GM19452 (cell line): ENCODE results near the gene EOMES.
A peak's percentile ranks its signal among the peaks of the same experiment; 100 is the strongest.

Experiments used
- ATAC-seq: cut with Tn5 transposase; IDR thresholded peaks from one replicate; pipeline ENCODE4 v1.9.1; 2021; ENCODE audit not compliant: unreplicated experiment

Gene EOMES

DNA sequence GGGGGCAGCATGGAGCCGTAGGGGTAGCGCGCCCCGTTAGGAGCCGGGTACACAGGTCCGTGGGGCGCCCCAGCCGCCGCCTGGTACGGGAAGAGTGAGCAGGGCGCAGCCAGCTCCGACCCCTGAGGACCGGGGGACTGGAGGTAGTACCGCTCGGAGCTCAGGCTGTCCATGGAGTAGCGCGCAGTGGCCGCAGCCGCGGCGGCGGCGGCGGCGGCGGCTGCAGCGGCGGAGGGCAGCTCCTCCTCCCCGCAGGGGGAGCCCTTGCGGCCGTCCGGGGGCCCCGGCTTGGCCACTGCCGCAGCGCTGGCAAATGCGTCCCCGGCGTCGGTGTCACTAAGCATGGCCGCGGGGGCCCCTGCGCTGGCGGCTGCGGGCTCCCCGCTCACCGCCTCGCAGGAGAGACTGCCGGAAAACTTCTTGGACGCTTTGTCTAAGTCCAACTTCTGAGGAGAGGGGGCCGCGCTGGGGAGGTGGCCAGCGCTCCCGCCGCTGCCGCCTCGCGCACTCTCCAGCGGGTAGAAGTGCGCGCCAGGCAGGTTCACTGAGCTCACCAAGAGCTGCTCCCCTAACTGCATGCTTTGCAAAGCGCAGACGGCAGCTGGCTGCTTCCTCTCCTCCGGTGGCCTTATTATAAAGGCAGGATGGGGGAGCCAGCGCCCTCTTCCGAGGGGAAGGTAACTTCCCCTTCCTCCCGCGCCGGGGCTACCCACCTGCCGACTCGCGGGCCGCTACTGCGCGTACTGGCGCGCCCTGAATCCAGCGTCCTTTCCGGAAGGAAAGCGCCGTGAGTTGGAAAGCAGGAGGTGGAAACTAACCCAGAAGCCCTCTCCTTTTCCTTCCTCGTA lies at the start of gene EOMES:
EOMES (minus strand) TSS at position 607 of the 848 bp plus-strand sequence; CDS start at position 578, 29 bp downstream.
- ATAC-seq, result peak; percentile 60

- ATAC-seq, result peak; percentile 66
Observed at GRCh38 chr3:27770384-27770783, 48.3 kb upstream of the EOMES start.

- ATAC-seq, result no peak
Observed at GRCh38 chr3:27767000-27767399, 44.9 kb upstream of the EOMES start.

DNA sequence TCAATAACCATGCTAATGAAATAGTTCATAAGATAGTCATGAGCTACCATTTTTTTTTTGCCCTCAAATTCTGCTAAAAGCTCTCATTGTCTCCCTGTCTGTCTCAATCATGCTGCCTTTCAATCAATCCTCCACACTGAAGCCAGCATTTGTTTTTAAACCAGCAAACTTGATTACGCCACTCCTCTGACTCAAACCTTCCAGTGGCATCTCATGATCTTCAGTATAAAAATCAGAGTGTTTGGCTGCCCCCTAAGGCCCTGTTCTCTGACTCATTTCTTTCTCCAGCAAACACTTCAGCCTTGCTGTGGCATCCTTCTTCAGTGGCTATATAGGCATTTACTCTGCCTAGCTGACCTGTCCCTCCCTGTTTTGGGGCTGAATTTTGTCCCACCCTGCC lies 36.0 kb upstream of the EOMES start:
- ATAC-seq, result no peak

GRCh38 chr3:27756877-27757276 lies 34.8 kb upstream of the EOMES start:
- no peak for ATAC-seq

DNA sequence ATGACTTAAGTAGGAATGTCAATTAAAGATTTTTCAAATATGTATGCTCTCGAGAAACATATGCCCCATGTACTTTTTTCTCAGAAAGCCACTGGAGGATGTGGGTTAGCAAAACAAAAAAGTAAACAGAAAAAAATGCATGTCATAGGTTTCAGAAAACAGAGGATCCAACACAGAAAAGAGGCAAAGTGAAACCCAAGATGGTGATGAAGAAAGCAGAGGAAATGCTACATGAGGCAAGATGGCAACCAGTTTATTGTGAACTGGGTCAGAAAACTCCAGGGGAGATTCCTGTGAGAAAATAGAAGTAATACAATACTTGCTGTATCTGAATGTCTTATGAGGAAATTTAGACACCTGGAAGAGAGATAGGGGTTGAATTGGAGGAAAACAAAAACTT lies 30.8 kb upstream of the EOMES start:
- no peak for ATAC-seq

GRCh38 chr3:27749643-27750042 lies 27.5 kb upstream of the EOMES start:
- ATAC-seq, result no peak

DNA sequence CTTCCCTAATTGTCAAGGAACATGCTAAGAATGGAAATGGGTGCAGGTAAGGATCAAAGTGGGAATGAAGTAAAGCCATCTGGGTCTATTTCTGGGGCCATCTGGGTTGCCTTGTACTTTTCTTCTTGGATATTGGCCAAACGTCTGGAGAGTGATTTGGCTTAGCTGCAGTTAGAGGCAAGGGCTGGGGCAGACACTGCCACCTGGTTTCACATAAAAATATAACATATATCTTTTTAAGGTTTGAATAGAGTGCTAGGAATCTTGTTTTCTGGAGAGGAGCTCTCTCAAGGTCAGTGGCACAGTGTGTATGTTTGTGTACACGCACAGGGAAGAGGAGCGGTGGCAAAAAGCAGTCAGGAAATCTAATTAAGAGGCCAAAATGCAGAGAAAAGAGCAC lies 24.7 kb upstream of the EOMES start:
- no peak for ATAC-seq

GRCh38 chr3:27740854-27741253 lies 18.7 kb upstream of the EOMES start:
- no peak for ATAC-seq

DNA sequence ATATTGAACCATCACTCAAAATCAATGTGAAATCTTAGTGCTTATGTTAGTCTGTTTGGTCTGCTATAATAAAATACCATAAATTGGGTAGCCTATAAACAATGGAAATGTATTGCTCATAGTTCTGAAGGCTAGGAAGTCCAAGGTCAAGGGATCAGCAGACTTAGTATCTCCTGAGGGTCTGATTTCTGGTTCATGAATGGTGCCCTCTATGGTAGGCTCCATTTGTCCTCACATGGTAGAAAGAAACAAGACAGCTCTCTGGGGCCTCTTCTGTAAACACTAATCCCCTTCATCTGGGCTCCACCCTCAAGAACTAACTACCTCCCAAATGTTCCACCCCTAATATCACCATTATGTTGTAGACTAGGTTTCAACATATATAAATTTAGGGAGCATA lies 15.0 kb upstream of the EOMES start:
- ATAC-seq, result no peak

- ATAC-seq, result no peak
Observed at GRCh38 chr3:27730774-27731659, 8.9 kb upstream of the EOMES start.

- ATAC-seq, result no peak
Observed at GRCh38 chr3:27729748-27730611, 7.9 kb upstream of the EOMES start.

DNA sequence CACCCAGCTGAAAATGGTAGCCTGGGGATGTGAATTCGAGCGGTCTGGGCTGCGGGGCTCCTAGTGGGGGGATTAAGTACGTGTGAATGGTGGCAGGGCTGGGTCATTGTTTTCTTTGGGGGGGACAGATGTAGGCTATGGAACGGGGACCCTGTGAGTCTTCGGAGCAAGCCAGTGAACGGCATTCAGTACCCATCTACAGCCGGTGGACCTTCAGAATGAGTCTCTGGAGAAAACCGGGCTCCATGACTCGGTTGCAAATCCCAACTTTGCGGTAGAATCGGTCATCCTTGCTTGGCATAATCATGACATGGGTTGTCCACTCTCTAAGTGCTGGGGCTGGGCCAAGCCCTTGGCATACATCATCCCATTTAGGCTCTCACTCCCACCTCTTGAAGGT lies 7.2 kb upstream of the EOMES start:
- ATAC-seq, result no peak

DNA sequence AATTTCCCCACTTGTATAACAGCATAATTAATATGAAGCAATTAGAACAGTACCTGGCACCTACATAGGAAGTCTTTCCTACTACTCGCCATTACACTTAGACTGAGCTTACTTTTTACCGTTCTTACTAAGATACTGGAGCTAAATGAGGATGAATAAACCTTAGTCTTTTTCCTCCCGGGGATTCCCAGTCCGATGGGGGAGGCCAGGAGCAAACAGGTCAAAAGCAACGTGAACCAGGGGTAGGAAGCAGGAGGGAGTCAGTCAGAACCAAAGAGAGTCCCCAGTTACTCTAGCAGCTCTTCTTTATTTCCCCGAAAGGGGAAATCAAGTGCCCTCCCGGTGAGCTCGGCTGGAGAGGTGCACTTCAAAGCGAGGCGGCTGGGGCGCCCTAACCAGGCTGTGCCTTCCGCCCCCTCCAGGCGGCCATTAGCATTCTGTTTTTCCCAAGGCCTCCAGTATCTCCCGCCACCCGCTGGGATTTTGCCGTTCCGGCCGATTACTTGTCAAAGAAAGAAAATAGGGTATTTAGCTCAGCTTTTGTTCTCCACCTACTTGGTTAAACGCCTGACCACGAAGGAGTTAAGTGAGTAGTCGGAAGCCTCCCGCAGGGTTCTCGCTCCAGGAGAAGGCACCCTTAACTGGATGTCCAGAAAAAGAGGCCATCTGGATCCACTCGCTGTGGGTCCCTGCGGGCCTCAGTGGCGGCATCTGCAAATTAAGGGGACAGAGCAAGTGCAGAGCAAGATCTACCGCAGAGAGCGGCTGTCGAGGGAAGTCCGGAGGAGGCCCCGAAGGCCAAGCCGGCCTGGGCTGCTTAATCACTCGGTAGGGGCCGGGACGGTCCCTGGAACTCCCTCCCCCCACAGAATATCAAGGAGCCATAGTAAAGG lies 6.3 kb upstream of the EOMES start:
- peak; percentile 62 for ATAC-seq

DNA sequence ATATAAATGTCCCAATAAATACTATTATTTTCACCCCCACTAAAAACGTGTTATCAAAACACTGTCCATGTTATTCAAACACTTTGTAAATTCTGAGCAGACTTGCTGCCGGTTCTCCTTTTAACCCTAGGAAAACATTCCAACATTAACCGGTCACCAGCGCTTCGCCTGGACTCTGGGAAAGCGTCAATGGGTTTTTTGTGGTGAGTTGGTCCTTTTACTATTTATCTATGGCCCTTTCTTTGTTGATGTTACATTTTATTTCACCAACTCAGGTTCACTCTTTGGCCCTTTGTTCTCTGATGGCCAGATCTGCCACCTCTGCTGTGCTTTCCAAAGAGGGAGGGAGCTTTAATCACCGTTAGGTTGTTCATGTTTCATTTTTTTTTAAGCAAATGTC lies 4.1 kb upstream of the EOMES start:
- no peak for ATAC-seq

GRCh38 chr3:27724459-27725197 lies 2.5 kb upstream of the EOMES start:
- ATAC-seq, result no peak

GRCh38 chr3:27723815-27724458 lies 1.8 kb upstream of the EOMES start:
- ATAC-seq, result no peak

- no peak for ATAC-seq
Observed at GRCh38 chr3:27723456-27723814, 1.3 kb upstream of the EOMES start.

DNA sequence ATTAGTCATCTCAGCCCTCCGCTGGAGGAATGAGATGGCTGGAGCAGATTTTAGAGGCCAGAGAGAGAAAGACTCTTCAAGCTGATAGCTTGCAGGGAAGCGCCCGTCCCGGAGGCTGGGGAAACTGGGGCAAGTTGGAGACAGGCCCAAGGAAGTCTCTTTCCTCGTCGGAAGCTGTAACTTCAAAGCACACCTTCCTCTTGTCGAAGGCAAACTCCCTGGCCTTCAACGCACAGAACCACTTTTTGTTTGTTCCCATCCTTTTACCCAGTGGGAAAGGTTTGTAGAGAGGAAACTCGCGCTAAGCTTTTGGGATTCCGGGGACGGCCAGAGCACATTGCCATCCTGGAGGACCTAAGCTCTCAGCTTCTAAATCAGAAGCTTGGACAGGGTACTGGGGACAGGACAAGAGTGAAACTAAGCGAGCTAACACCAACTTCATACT lies 900 bp upstream of the EOMES start:
- no peak for ATAC-seq
